ENCODE data around the gene TNS4. TPM values are rescaled to one million over a fixed set of nuclear protein-coding genes. Genes with fewer than 3 reads are reported as not detected.

Gene TNS4
- total RNA-seq, 1 donor from 2014 or later, result 0.78 TPM

GRCh38 chr17:40529991-40530390 is 28.6 kb upstream of the TNS4 start:
- DNase-seq (no peak), ATAC-seq (no peak)
- Histone ChIP-seq H3K4me1 (peaks cover 24% of the 10 kb centered on the region), H3K27me3 (no peaks in the 10 kb centered on the region), H3K9me3 (no peaks in the 10 kb centered on the region), H3K36me3 (no peaks in the 10 kb centered on the region), H3K27ac (no peak overlapping the region), H3K4me3 (no peak overlapping the region)
- TF ChIP-seq CTCF (IDR thresholded peaks at IDR 0.05), result no peak
- intact Hi-C loops (cut with DNase I), result loop anchor here (5.0 to 10.0 kb wide), 2 partner anchors 53 to 165 kb away; partner anchors contain the start of gene GJD3

GRCh38 chr17:40528692-40529417 is 27.4 kb upstream of the TNS4 start:
- no peak overlapping the region for H3K27ac ChIP-seq
- peaks cover 20% of the 10 kb centered on the region for H3K4me1 ChIP-seq
- ATAC-seq (no peak), DNase-seq (no peak)
- H3K4me3 ChIP-seq, result no peak overlapping the region
- no peaks in the 10 kb centered on the region for H3K36me3 ChIP-seq
- TF ChIP-seq CTCF (IDR thresholded peaks at IDR 0.05), result no peak
- no peaks in the 10 kb centered on the region for H3K9me3 ChIP-seq
- intact Hi-C loops (cut with DNase I), result no loop called here
- H3K27me3 ChIP-seq, result no peaks in the 10 kb centered on the region

- Histone ChIP-seq H3K4me1 (peaks cover 3% of the 10 kb centered on the region), H3K9me3 (no peaks in the 10 kb centered on the region), H3K36me3 (no peaks in the 10 kb centered on the region), H3K27me3 (no peaks in the 10 kb centered on the region), H3K27ac (no peak overlapping the region), H3K4me3 (no peak overlapping the region)
- no peak for TF ChIP-seq CTCF (IDR thresholded peaks at IDR 0.05)
- DNase-seq, result peak; percentile 43
- intact Hi-C loops (cut with DNase I), result no loop called here
- no peak for ATAC-seq
These were observed 25.2 kb upstream of the TNS4 start for GRCh38 chr17:40526668-40527067.

GRCh38 chr17:40525294-40525693 is 23.9 kb upstream of the TNS4 start:
- no peaks in the 10 kb centered on the region for H3K9me3 ChIP-seq
- no peaks in the 10 kb centered on the region for H3K27me3 ChIP-seq
- no peak for TF ChIP-seq CTCF (IDR thresholded peaks at IDR 0.05)
- DNase-seq, result no peak
- ATAC-seq, result no peak
- intact Hi-C loops (cut with DNase I), result no loop called here
- H3K36me3 ChIP-seq, result no peaks in the 10 kb centered on the region
- no peaks in the 10 kb centered on the region for H3K4me1 ChIP-seq
- H3K27ac ChIP-seq, result no peak overlapping the region
- no peak overlapping the region for H3K4me3 ChIP-seq

- H3K4me3 ChIP-seq, result no peak overlapping the region
- no peak for TF ChIP-seq CTCF (IDR thresholded peaks at IDR 0.05)
- H3K9me3 ChIP-seq, result no peaks in the 10 kb centered on the region
- H3K4me1 ChIP-seq, result no peaks in the 10 kb centered on the region
- no peaks in the 10 kb centered on the region for H3K27me3 ChIP-seq
- ATAC-seq (no peak), DNase-seq (no peak)
- no peaks in the 10 kb centered on the region for H3K36me3 ChIP-seq
- no peak overlapping the region for H3K27ac ChIP-seq
- intact Hi-C loops (cut with DNase I), result no loop called here
These were observed 23.0 kb upstream of the TNS4 start for GRCh38 chr17:40524243-40524965.
